Pulmonary artery endothelial cell (primary cell): ENCODE results near the gene RTTN. TPM values are rescaled to one million over a fixed set of nuclear protein-coding genes. Genes with fewer than 3 reads are reported as not detected.

ENCODE experiments used
- DNase-seq: peaks from one replicate; pipeline ENCODE4 v3.0.0-alpha.2; 2011; ENCODE audit warnings: low read depth, low spot score
- total RNA-seq: library from RNA; depleted of rRNA; stranded (reverse); fragments of >200 nt; gene quantifications from 2 replicates; pipeline ENCODE4 v1.2.3, GENCODE V29; 2014

Gene RTTN
- total RNA-seq, 1 donor from 2014 or later = 10.6 TPM

GRCh38 chr18:70197844-70198243 lies 7.6 kb downstream of the RTTN start:
- DNase-seq = no peak

- DNase-seq = no peak
These were observed 8.5 kb downstream of the RTTN start for GRCh38 chr18:70197026-70197425.

GRCh38 chr18:70195852-70196434 lies 9.5 kb downstream of the RTTN start:
- no peak for DNase-seq

- no peak for DNase-seq
These were observed 10.4 kb downstream of the RTTN start for GRCh38 chr18:70195014-70195614.

GRCh38 chr18:70194227-70194890 lies 11.1 kb downstream of the RTTN start:
- DNase-seq = no peak

- DNase-seq = peak; percentile 46
These were observed 15.0 kb downstream of the RTTN start for GRCh38 chr18:70190529-70190928.

GRCh38 chr18:70188113-70188512 lies 17.4 kb downstream of the RTTN start:
- no peak for DNase-seq

- no peak for DNase-seq
These were observed 22.0 kb downstream of the RTTN start for GRCh38 chr18:70183441-70183840.

GRCh38 chr18:70182548-70182947 lies 22.9 kb downstream of the RTTN start:
- DNase-seq = no peak

- no peak for DNase-seq
These were observed 23.8 kb downstream of the RTTN start for GRCh38 chr18:70181725-70182124.

GRCh38 chr18:70181015-70181414 lies 24.5 kb downstream of the RTTN start:
- peak; percentile 15 for DNase-seq

- DNase-seq = no peak
These were observed 28.9 kb downstream of the RTTN start for GRCh38 chr18:70176537-70176936.

- no peak for DNase-seq
These were observed 30.3 kb downstream of the RTTN start for GRCh38 chr18:70175216-70175615.

GRCh38 chr18:70172225-70172624 lies 33.3 kb downstream of the RTTN start:
- no peak for DNase-seq

GRCh38 chr18:70169747-70170146 lies 35.7 kb downstream of the RTTN start:
- no peak for DNase-seq

GRCh38 chr18:70166668-70167067 lies 38.8 kb downstream of the RTTN start:
- DNase-seq = no peak

- no peak for DNase-seq
These were observed 39.6 kb downstream of the RTTN start for GRCh38 chr18:70165936-70166335.

- no peak for DNase-seq
These were observed 45.3 kb downstream of the RTTN start for GRCh38 chr18:70160073-70160678.

- DNase-seq = no peak
These were observed 46.3 kb downstream of the RTTN start for GRCh38 chr18:70158992-70159717.

- no peak for DNase-seq
These were observed 48.6 kb downstream of the RTTN start for GRCh38 chr18:70156886-70157285.

GRCh38 chr18:70154591-70155194 lies 50.8 kb downstream of the RTTN start:
- DNase-seq = no peak
